HG03045 (cell line): Measurements from ENCODE around the gene ZDHHC13.
"Not testable (repeated sequence)": the region's sequence is repeated elsewhere in the genome, so short reads cannot be mapped to it uniquely, and the experiment has no call there.

ENCODE experiments used
- ATAC-seq: cut with Tn5 transposase; IDR thresholded peaks from one replicate; pipeline ENCODE4 v1.9.1; 2021; ENCODE audit warnings: mild to moderate bottlenecking, moderate library complexity; ENCODE audit not compliant: unreplicated experiment

ZDHHC13 gene

DNA sequence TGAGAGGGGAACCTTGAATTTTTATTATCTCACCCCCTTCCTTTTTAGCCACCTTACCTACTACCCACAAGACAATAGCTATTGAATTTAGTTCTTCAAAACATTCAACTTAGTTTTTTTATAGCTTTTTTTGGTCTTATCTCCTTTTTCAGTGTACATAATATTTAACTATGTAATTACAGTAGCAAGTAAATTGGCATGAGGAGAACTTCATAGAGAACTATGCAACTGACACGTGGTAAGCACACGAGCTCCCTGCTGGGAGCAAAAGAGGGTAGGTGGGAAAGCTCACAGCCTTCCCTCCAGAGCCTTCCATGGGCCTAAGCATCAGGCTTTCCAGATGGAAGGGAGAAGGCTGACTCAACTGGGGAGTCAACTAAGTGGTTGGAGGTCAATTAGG is 22.1 kb upstream of the ZDHHC13 start:
- no peak for ATAC-seq

DNA sequence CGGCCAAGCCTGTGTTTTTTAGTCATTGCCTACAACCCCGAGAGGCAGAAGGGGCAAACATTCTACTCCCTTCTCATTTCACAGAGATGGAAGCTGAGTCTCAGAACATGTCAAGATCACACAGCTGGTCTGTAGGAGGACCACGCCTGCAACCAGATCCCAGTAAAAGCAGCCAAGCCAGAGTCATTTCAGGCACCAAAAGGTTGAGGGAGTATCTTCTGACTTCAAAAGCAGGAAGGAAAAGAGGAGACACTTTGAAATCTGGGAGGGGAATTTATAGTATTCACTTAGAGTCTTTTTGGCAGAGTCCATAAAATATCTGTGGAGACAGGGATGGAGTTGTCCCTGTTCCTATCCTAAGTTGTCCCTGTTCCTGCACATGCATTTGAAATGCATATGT is 17.9 kb upstream of the ZDHHC13 start:
- ATAC-seq: no peak

- ATAC-seq: no peak
These were observed 16.1 kb upstream of the ZDHHC13 start for GRCh38 chr11:19100885-19101284.

GRCh38 chr11:19101796-19102520 is 15.0 kb upstream of the ZDHHC13 start:
- no peak for ATAC-seq

GRCh38 chr11:19102521-19102900 is 14.5 kb upstream of the ZDHHC13 start:
- ATAC-seq: no peak

GRCh38 chr11:19105011-19105410 is 12.0 kb upstream of the ZDHHC13 start:
- no peak for ATAC-seq

DNA sequence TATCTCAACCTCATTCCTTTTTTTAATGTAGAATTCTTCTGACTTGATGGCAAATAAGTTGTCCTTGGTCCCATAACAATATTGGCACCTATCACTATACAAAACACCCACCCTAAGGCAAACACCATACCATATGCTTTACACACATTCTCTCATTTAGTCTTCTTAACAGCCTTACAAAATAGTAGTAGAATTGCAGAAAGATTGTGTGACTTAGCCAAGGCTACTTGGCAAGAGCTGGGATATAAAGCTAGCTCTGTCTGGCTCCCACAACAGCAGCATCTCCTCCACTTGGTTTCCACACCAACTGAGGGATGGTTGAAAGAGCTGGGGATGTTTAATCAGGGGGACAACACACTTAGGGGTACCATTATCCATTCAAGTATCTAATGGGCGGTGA is 9.8 kb upstream of the ZDHHC13 start:
- ATAC-seq: no peak

- ATAC-seq: no peak
These were observed 6.7 kb upstream of the ZDHHC13 start for GRCh38 chr11:19110295-19110694.

GRCh38 chr11:19111809-19112208 is 5.2 kb upstream of the ZDHHC13 start:
- no peak for ATAC-seq

GRCh38 chr11:19116276-19116970 is 545 bp upstream of the ZDHHC13 start:
- no peak for ATAC-seq

- ATAC-seq: no peak
These were observed 761 bp downstream of the ZDHHC13 start for GRCh38 chr11:19117760-19118097.

GRCh38 chr11:19121646-19122045 is 4.7 kb downstream of the ZDHHC13 start:
- ATAC-seq: no peak

GRCh38 chr11:19122960-19123615 is 6.1 kb downstream of the ZDHHC13 start:
- no peak for ATAC-seq

GRCh38 chr11:19126562-19127325 is 9.8 kb downstream of the ZDHHC13 start:
- ATAC-seq: not testable (repeated sequence)

DNA sequence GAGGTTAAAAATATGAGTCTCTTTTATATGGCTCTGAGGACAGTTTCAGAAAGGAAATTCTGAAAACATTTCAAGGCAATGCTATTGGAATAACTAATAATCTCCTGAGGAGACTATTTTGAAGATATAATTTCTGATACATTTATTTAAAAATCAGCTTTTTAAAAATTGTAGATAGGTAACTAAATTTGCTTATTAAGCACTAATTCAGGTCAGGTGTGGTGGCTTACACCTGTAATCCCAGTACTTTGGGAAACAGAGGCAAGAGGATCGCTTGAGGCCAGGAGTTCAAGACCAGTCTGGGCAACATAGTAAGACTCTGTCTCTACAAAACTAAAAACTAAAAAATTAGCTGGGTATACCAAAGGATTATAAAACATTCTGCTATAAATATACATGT is 17.0 kb downstream of the ZDHHC13 start:
- no peak for ATAC-seq

DNA sequence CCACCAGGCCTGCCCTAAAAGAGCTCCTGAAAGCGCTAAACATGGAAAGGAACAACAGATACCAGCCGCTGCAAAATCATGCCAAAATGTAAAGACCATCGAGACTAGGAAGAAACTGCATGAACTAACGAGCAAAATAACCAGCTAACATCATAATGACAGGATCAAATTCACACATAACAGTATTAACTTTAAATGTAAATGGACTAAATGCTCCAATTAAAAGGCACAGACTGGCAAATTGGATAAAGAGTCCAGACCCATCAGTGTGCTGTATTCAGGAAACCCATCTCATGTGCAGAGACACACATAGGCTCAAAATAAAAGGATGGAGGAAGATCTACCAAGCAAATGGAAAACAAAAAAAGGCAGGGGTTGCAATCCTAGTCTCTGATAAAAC is 19.9 kb downstream of the ZDHHC13 start:
- ATAC-seq: not testable (repeated sequence)

DNA sequence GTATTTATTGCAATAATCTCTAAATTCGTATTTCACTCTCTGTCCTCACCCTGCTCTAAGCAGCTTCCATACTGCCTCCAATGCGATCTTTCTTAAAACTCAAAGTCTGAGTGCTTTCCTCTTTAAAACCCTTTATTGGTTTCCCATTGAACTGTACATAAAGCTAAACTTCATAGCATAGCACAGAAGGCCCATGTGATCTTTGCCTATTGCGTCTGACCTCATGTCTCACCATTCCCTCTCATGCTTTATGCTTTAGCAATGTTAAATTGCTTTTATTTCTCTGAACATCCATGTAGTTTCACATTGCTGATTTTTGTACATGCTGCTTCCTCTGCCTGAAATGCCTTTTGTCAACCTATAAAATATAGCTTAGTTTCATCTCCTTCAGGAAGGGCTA is 28.4 kb downstream of the ZDHHC13 start:
- no peak for ATAC-seq

GRCh38 chr11:19156892-19157291 is 39.9 kb downstream of the ZDHHC13 start:
- ATAC-seq: no peak

- ATAC-seq: no peak
These were observed 43.9 kb downstream of the ZDHHC13 start for GRCh38 chr11:19160847-19161246.

- no peak for ATAC-seq
These were observed 44.7 kb downstream of the ZDHHC13 start for GRCh38 chr11:19161651-19162050.

DNA sequence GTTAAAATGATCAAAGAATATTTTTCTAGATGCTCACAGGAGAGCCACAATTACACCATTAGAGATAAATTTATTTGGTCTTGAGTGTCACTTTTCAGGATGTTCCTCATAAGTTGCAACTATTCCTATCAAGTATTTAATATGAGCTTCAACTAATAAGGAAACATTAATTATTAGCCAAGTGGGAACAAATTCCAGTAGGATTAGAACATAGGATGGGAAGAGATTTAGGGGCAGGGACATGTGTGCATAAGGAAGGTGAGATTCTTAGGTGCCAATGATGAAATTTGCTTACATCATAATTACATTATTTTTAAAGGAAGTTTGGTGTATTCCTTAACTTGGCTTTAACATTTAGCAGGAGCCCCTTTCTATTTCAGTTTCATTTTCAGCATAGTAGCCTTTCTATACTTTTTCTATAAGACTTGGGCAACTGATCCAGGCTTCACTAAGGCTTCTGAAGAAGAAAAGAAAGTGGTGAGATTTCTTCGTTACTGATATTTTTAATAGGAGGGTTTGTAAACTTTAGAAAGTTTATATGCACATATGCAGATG is 46.1 kb downstream of the ZDHHC13 start:
- ATAC-seq: no peak
